NCI-H1694 treated with DMSO at 0.1 percent for 48 hours (cell line): ENCODE data around the gene MAMLD1.

Experiments used
- DNase-seq: peaks from one replicate; lab custom pipeline; 2025; lab: John Stamatoyannopoulos, UW

MAMLD1 gene

GRCh38 chrX:150405576-150405975, 42.5 kb downstream of the MAMLD1 start:
- no peak for DNase-seq

GRCh38 chrX:150406596-150406995, 43.5 kb downstream of the MAMLD1 start:
- no peak for DNase-seq

DNA sequence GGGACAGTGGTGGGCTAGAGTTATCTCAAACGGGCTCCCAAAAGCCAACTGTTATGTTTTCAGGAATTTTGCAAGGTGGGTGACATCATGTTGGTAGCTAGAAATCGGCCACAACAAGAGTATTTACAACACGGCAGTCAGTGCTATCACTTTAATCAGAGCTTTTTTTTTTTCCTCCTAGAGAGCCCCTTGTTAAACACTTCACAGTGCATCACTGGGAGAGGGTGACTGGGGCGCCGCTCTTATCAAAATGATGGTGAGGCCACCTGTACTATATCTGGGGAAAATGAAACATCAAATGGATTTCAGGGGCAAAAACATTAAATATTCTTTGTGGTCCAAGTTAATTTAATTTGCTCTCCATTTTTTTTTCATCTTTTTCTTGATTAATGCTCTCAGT, 44.9 kb downstream of the MAMLD1 start:
- no peak for DNase-seq

GRCh38 chrX:150408561-150408960, 45.4 kb downstream of the MAMLD1 start:
- DNase-seq = no peak

DNA sequence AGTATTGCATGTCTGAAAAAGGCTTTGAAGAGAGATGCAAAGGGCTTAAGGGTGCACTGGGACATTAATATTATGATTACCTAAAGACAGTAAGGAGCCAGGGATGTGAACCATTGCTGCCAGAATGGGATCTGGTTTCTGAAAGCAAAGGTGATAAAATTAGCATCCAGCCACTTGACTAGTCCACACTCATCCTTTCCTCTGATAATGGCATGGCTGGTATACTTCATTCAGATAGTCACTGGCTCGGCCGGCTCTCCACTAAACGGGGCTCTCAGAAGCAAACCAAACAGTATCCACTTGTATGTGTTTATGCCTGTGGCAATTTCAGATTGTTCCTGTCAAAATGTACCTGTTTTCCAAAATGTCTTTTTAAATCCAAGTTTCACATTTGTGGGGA, 46.4 kb downstream of the MAMLD1 start:
- DNase-seq = no peak

- DNase-seq = no peak
These were observed 46.8 kb downstream of the MAMLD1 start for GRCh38 chrX:150409964-150410363.

DNA sequence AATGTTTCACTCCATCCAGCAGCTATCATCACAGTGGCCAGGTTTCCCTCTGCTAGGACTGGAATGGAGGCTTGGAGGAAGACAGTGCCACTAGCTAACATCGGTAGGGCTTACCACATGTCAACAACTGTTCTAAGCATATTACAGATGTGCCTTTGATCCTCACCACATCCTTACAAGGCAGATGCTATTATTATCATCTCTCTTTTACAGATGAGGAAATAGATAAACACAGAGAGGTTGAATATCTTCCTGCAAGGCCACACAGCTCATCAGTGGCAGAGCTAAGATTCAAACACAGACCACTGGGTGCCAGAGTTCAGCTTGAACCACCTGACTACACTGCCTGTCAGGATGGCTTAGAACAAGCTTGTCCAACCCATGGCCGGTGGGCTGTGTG, 47.4 kb downstream of the MAMLD1 start:
- DNase-seq = no peak

GRCh38 chrX:150411656-150412055, 48.5 kb downstream of the MAMLD1 start:
- no peak for DNase-seq

DNA sequence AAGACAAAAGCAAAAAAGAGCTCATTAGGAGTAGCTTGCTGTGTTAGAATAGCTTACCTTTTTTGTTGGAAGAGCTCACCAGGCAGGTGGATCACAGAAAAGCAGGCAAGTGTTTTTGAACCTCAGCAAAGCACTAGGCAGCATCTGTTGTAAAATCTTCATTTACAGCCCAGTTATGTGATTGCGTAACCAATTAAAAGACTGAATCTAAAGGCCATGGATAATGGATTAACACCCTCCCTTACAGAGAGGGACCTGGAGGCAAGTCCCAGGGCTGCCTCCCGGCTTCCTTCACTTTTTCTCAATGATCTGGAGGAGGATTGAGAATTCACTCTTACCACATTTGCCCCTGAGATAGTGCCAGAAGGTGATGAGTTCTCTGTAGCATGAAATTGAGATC, 51.1 kb downstream of the MAMLD1 start:
- no peak for DNase-seq

- DNase-seq = no peak
These were observed 53.4 kb downstream of the MAMLD1 start for GRCh38 chrX:150416469-150416868.

DNA sequence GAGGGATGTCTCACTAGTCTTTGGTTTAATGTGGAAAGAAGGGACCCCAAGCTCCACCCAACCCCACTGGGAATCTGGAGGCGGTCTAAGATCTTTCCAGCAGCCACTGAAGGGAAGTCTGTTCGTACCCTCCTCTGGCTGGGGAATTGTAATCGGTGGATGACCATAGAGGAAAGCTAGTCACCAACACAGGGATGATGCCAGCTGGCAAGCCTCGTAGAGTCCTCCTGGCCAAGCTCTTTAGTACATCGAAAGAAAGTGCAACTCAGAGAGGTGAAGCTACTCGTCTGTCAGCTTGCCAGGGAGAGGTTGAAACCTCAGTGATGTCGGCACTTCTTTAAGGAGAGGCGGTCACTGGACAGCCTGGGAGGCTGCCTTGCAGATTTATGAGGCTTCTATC, 58.7 kb downstream of the MAMLD1 start:
- DNase-seq = no peak

DNA sequence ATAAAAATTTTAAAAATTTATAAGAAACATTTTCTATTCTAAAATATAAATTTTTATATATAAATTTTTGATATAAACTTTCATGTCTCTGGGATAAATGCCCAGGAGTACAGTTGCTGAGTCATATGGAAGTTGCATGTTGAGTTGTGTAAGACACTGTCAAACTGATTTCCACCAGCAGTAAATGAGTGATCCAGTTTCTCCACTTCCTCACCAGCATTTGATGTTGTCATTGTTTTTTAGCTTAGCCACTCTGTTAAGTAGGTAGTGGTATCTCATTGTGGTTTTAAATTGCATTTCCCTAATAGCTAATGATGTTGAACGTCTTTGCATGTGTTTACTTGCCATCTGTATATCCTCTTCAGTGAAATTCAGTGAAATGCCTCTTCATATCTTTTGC, 66.5 kb downstream of the MAMLD1 start:
- no peak for DNase-seq

GRCh38 chrX:150436195-150436594, 73.1 kb downstream of the MAMLD1 start:
- DNase-seq = no peak

DNA sequence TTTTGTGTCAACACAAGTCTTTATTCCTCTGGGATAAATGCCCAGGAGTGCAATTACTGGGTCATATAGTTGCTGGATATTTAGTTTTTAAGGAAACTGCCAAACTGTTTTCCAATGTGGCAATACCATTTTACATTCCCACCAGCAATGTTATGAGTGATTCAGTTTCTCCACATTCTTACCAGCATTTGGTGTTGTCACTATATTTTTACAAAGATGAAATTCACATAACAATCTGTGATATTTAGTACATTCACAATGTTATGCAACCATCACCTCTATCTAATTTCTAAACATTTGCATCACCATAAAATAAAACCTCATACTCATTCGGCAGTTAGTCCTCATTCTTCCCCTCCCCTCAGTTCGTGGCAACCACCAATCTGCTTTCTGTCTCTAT, 75.0 kb downstream of the MAMLD1 start:
- no peak for DNase-seq

GRCh38 chrX:150446151-150446550, 83.0 kb downstream of the MAMLD1 start:
- no peak for DNase-seq

GRCh38 chrX:150446995-150447394, 83.9 kb downstream of the MAMLD1 start:
- no peak for DNase-seq

GRCh38 chrX:150449313-150449712, 86.2 kb downstream of the MAMLD1 start:
- DNase-seq = no peak

GRCh38 chrX:150450519-150451177, 87.5 kb downstream of the MAMLD1 start:
- no peak for DNase-seq

DNA sequence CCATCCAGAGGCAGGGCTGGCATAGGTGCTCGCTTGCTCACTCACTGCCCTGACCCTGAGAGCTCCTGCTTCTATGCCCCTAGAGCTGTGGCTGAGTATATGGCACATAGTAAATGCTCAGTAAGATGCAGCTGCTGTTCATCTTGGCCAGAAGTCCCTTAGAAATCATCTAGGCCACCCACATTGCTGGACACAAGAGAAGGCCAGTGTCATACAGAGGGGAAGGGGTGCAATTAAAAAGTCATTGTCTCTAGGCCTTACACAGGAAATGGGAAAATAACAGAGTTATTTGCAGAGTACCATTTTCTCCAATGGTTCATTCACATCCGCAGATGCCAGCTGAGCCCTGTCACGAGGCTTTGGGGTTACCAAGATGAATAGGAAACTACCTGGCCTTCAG, 88.8 kb downstream of the MAMLD1 start:
- DNase-seq = no peak

GRCh38 chrX:150454083-150454482, 91.0 kb downstream of the MAMLD1 start:
- DNase-seq = no peak

- no peak for DNase-seq
These were observed 91.5 kb downstream of the MAMLD1 start for GRCh38 chrX:150454508-150455214.

- DNase-seq = no peak
These were observed 92.1 kb downstream of the MAMLD1 start for GRCh38 chrX:150455215-150455608.

DNA sequence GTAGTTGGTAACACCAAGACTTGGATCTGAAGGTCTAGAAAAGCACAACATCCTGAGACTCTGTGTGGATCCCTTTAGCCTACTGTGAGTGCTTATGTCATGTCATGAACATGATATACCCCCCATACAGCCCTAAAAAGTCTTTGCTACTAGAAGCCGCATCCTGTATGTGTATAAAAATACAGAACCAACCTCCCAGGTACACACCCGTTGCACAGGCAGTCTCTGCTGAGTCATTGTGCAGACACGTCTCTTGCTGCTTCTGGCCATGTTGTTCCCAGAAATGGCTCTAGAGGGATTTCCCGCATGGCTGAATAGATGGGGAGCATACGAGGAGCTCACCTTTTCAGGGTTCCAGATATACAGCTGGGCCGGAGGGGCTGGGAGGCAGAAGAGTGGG, 93.3 kb downstream of the MAMLD1 start:
- no peak for DNase-seq

- DNase-seq = no peak
These were observed 93.8 kb downstream of the MAMLD1 start for GRCh38 chrX:150456941-150457340.
